NCI-H748 (cell line): Measurements from ENCODE around the gene MOB3C.
"Not testable (repeated sequence)": the region's sequence is repeated elsewhere in the genome, so short reads cannot be mapped to it uniquely, and the experiment has no call there.

Experiments
- DNase-seq: peaks from one replicate; lab custom pipeline; 2025; ENCODE audit not compliant: unreplicated experiment; lab: John Stamatoyannopoulos, UW

The MOB3C gene

DNA sequence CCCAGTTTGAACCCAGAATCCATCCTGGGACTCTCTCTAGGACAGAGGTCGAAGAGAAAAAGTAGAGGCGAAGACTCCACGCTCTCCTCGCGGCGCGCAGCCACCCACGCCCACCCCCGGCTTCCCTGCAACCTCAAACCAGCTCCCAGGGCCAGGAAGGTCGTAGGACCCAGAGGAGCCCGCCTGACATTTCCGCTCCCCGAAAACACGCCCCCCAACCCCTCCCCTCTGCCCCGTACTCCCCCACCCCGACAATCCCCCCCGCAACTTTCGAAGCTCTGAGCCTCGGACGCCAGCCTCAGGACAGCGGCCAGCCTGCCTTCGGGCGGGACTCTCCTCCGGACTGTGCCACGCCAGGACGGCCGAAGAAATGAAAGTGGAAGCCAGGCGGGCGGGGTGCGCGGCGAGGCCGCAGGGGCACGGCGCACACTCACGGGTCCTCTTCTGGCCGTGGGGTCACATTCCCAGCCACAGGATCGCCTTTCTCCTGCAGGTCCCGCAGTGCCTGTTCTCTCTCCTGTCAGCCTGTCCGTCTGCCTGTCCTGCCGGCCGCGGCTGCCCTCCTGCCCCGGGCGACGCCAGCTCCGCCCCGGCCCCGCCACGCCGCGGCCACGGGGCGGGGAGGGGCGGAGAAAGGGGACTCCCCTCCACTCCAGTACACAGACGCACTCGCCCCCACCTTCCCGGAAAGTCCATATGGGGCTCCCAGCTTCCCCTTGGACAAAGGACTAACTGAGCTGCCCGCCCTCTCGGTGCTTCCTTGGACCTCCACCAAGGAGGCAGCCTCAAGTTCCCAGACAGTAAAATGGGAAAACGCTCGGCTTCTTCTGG is at the start of gene MOB3C:
MOB3C (minus strand) TSS at position 535 of the 831 bp plus-strand sequence. CDS start 3,490 bp downstream, outside the sequence.
- peak; percentile 35 for DNase-seq

DNA sequence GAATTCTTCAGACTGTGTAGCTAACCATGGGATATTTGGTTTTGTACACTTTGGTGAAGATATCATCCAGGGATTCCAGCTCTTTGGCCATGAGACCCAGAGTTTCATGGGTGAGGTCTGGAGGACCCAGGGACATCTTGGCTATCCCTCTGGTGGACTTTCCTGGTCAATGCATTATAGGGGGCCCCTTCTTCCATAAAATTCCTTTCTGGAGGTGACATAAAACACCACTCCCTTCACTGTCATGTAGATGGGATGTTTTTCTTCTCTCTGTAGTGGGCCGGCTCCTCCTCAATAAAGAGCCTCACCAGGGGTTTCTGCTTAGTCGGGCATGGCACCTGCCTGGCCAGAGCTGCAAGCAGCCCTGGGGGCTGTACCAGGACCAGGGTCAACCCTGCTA is 49.4 kb upstream of the MOB3C start:
- no peak for DNase-seq

DNA sequence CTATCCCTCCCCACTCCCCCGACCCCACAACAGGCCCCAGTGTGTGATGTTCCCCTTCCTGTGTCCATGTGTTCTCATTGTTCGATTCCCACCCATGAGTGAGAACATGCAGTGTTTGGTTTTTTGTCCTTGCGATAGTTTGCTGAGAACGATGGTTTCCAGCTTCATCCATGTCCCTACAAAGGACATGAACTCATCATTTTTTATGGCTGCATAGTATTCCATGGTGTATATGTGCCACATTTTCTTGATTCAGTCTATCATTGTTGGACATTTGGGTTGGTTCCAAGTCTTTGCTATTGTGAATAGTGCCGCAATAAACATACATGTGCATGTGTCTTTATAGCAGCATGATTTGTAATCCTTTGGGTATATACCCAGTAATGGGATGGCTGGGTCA is 46.3 kb upstream of the MOB3C start:
- not testable (repeated sequence) for DNase-seq

DNA sequence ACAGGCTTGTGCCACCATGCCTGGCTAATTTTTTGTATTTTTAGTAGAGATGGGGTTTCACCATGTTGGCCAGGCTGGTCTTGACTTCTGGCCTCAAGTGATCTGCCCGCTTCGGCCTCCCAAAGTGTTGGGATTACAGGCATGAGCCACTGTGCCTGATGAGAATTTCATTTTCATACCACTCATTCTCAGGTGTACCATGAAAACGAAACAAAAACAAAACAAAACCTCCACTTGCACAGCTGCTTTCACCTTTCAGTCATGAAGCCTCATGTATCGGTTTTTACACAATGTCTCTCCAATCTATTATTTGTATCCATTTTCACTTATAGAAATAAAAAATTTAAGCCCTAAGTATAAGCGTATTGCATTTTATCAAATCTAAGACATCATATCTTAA is 43.5 kb upstream of the MOB3C start:
- DNase-seq: not testable (repeated sequence)

DNA sequence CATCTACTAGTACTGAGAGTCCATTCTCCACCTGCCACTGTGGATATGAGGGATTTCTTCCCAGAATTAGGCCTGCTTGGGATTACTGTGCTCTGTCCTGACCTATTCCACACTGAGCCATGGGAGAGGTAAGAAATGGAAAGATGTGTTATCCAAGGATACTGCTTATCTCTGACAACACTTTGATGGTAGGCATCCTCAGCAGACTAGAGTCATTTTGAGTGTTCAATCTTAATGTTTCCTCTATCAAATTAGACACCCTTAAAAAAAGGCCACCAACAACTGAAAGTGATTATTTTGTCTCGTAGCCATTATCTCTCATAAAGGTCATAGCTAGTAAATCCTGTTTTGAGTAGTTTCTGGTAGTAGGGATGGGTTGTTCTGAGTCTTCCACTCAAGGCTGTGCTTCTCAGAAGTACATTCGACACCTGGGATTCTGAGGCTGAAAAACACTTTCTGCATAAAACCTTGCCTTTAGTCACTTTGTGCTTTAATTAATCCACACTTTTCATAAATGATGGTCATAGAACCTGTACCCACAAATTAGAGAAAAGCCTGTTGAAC is 42.8 kb upstream of the MOB3C start:
- DNase-seq: no peak

DNA sequence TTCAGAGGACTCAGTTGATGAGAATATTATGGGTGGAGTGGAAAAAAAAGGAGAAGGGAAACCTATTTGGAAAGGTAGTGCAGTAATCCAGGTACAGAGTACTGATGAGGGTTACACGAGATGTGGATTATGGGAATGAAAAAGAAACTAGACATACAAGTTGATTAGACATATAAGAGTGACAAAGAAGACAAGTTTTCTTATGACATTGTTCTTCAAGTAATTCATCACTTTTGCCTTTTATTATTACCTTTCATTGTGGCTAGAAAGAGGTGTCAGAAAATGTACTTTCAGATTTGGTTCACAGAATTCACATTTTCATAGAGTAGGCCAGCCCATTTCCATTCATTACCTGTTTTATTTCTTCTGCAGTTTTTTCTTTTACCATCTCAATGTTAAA is 41.2 kb upstream of the MOB3C start:
- no peak for DNase-seq

DNA sequence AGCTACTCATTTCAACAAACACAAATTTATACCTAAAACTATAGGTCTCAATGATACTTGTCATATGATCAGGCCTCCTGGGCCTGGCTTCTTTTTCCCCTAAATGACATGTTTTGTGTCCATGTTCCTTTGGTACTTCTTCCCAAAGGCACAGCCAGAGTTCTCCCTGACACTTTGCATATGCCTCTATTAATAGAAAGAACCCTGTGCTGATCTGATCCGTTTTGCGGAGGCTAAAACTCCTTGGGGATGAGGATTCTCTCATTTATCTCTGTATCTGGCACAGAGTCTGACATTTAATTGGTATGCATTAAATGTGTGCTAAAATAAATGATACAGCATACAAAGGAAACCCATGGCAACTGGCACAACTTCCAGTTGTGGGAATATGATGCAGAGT is 40.0 kb upstream of the MOB3C start:
- DNase-seq: no peak

DNA sequence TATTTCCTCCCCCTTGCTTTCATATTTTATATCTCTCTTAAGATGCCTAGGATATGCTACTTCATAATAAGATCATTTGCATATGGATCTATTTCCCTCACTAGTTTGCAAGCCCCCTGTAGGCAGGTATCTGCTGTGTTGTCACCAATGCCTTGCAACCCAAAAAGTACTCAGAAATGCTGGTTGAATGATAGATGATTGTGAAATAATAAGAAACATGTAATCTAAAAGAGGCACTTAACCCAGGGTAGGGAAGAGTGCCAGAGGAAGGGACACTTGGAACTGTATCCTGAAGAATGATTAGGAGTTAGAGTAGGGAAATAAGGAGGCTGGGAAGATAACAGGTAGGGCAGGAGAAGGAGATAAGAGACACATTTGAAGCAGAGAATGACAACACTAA is 39.2 kb upstream of the MOB3C start:
- no peak for DNase-seq

DNA sequence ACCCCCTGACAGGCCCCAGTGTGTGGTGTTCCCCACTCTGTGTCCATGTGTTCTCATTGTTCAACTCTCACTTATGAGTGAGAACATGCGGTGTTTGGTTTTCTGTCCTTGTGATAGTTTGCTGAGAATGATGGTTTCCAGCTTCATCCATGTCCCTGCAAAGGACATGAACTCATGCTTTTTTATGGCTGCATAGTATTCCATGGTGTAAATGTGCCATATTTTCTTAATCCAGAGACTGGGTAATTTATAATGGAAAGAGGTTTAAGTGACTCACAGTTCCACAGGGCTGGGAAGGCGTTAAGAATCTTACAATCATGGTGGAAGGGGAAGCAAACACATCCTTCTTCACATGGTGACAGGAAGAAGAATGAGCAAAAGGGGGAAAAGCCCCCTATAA is 38.1 kb upstream of the MOB3C start:
- DNase-seq: not testable (repeated sequence)

DNA sequence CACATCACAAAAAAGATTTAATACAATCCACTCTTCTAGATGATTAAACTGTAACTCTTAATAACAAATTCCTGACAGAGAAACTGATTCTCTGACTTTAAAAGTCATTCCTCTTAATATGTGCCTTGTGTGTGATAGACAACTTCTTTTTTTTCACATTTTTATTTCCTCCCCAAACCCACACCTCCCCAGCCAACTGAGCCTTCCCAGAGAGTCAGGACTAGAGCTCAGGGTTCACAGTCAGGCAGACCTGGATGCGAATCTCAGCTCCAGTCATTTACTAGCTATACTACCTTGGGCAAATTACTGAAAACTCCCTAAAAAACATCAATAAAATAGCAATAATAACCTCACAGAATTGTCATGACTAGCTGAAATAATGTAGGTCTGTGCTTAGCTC is 37.4 kb upstream of the MOB3C start:
- no peak for DNase-seq

DNA sequence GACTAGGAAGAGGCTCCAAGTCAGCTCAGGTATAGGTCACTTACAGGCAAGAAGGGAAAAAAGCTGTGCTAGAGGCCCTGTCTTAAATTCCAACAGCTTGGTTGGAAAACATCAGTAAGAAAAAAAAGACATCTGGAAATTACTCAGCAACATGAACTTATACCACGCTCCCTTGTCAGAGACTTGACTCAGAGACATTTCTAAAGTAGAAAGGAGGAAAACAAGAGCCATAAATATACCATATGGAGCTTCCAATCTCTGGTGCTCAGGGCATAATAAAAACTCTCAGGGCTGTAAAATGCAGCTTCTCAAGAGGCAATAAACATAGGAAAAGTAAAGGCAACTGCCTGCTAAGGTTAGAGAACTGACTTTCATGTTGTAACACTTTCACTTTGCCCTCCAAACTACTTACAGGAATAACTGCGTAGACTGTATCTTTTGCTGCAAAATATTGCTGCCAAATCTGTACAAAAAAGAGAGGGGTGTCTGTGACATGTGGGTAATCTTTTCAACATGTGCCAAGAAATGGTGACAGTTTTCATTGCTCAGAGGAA is 36.9 kb upstream of the MOB3C start:
- no peak for DNase-seq

DNA sequence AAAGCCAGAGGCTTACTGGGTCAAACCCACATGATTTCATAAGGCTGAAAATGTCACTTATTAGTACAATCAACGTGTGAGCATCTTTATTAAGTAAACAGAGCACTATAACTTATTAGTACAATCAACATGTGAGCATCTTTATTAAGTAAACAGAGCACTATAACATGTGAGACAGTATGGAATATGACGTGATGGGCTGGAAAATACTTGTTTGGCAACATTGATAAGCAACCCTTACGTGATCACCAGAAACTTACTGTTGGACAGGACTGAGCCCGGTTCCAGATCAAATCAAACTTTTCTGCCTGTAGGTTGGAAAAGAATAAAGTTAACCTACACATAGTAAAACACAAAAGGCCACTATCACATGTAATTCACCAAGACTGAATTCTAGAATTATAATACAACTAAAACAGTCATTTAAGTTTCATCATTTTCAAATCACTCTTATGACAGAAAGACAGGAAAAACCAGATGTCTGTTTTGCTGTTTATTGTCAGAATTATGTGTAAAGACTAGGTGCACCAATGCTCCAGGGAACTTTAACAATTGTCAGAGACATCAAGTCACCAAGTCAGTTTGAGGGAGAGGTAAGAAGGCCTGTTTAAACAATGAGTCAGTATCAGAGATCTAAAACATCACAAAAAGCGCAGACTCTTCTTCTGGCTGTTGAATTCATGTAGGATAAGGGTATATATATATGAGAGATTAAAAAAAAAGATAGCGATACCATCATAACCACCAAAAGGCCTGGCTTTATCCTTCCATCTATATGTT is 35.9 kb upstream of the MOB3C start:
- DNase-seq: no peak

DNA sequence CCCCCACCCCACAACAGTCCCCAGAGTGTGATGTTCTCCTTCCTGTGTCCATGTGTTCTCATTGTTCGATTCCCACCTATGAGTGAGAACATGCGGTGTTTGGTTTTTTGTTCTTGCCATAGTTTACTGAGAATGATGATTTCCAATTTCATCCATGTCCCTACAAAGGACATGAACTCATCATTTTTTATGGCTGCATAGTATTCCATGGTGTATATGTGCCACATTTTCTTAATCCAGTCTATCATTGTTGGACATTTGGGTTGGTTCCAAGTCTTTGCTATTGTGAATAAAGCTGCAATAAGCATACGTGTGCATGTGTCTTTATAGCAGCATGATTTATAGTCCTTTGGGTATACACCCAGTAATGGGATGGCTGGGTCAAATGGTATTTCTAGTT is 34.5 kb upstream of the MOB3C start:
- not testable (repeated sequence) for DNase-seq

DNA sequence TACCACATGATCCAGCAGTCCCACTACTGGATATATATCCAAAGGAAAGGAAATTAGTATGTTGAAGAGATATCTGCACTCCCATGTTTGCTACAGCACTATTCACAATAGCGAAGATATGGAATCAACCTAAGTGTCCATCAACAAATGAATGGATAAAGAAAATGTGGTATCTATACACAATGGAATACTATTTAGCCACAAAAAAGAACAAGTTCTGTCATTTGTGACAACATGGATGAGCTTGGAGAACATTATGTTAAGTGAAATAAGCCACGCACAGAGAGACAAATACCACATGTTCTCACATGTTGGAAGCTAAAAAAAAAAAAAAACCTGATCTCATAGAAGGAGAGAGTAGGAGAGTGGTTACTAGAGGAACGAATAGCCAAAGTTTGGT is 33.9 kb upstream of the MOB3C start:
- no peak for DNase-seq

DNA sequence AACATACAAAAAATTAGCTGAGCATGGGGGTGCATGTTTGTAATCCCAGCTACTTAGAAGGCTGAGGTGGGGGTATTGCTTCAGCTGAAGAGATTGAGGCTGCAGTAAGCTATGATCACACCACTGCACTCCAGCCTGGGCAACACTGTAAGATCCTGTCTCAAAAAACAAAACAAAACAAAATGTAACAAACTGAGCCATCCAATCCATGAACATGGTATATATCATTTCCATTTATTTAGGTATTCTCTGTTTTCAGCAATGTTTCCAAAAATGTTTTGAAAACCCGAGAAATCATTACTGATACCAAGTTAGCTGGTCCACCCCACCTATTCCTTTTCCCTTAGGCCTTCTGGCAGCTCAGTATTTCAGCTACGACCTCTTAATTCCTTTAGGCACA is 33.2 kb upstream of the MOB3C start:
- DNase-seq: no peak

DNA sequence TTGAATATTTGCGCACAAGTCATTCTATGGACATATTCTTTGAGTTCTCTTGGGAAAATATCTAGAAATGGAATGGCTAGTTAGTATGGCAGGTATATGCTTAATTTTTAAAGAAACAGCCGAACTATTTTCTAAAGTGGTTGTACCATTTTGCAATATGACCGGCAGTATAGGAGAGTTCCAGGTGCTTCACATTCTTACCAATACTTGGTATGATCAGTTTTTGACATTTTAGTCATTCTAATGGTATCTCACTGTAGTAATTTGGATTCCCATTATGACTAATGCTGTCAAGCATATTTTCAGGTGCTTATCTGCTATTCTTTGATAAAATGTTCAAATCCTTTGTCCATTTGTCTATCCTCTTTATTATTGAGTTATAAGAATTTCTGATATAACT is 31.0 kb upstream of the MOB3C start:
- DNase-seq: no peak

DNA sequence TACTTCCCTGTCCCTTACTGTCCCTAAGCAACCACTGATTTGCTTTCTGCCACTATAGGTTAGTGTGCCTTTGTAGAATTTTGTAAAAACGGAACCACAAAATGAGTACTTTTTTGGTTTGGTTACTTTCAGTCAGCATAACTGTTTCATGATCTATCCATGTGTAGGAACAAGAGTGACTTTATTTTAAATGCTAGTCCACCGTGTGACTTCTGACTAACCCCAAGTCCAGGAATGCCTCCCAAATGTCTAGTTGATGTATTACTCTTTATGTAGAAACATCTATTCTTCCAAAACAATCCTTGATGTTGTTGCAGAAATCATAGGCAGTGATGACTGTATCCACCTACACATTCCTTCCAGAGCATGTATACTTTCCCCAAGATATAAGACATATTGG is 30.2 kb upstream of the MOB3C start:
- DNase-seq: no peak

DNA sequence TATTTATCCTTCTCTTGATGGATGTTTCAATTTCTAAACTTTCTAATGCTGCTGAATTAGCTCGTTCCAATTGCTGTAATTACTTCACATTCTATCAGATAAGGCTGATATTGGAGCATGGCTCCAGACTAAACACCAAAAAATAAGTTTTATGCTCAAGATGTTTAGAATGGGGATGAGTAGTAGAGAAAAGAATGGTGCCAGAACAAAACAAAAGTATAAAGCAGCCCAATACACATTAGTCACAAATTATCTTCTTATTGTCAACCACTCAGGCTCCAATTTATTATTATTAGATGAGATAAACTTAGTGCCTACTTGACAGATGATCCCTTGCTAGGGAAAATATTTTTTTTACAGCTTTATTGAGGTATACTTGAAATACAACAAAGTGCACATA is 29.7 kb upstream of the MOB3C start:
- DNase-seq: no peak

DNA sequence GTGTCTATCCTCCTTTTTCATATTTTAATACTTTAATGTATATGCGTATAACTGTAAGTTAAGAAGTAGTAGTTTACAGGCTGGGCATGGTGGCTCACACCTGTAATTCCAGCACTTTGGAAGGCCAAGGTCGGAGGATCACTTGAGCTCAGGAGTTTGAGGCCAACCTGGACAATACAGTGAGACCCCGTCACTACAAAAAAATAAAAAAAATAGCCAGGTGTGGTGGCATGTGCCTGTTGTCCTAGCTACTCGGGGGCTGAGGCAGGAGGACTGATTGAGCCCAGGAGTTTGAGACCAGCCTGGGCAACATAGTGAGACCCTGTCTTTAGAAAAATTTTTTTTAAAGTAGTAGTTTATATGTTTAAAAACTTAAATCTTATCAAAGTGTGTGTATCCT is 29.2 kb upstream of the MOB3C start:
- DNase-seq: no peak

DNA sequence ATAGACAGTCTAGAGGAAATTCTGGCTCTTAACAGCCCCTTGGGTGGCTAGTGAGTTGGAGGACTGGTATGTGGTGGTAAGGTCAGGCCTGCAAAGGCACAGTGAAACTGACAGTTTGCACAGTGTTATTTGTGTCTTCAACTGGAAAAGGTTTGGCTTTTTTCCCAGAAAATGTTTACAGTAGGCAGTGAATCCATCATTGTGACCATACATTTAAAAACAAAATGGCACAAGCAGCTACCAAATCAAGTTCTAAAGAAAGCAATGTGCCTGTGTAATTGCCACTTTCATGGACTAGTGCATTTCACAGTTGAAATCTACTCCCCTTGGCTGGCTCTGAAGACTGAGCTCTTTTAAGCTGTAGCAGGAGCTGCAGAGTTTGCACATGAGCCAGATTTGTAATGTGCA is 26.8 kb upstream of the MOB3C start:
- DNase-seq: peak; percentile 89

DNA sequence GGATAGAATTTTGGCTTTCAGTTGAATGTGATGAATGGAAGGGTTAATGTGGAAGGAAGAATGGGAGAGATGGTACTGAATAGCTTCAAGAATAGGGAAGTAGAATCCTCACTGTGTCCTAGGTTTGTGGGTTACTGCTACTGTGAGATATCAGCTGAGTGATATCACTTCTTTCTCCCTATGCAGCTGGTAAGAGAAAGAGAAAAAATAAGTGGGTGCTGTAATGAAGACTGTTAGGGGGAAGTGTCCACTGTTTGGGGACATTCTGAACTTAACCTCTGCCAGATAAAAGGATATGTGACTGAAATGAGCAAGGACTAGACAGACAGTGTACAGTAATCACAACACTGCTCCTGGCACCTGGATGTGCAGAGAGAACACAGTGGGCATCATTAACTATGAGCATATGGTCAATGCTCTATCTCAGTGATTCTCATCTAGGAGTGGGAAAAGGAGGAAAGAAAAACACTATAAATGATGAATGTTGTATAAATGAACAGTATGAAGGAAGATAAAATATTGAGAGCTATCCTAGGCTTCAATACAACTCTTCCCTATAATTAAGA is 25.6 kb upstream of the MOB3C start:
- no peak for DNase-seq
